T follicular helper cell (primary cell): ENCODE data around the gene AKT2.
"Not testable (repeated sequence)": the region's sequence is repeated elsewhere in the genome, so short reads cannot be mapped to it uniquely, and the experiment has no call there.

Experiments used
- DNase-seq: peaks from one replicate; pipeline ENCODE4 v3.0.0-alpha.2; 2020; ENCODE audit warnings: low read depth
- total RNA-seq, 2 experiments: gene quantifications; one replicate each; lab custom pipeline; 2026; lab: John Stamatoyannopoulos, UW

Gene AKT2
- total RNA-seq, result 144 to 156 reads per million in 2 experiments

DNA sequence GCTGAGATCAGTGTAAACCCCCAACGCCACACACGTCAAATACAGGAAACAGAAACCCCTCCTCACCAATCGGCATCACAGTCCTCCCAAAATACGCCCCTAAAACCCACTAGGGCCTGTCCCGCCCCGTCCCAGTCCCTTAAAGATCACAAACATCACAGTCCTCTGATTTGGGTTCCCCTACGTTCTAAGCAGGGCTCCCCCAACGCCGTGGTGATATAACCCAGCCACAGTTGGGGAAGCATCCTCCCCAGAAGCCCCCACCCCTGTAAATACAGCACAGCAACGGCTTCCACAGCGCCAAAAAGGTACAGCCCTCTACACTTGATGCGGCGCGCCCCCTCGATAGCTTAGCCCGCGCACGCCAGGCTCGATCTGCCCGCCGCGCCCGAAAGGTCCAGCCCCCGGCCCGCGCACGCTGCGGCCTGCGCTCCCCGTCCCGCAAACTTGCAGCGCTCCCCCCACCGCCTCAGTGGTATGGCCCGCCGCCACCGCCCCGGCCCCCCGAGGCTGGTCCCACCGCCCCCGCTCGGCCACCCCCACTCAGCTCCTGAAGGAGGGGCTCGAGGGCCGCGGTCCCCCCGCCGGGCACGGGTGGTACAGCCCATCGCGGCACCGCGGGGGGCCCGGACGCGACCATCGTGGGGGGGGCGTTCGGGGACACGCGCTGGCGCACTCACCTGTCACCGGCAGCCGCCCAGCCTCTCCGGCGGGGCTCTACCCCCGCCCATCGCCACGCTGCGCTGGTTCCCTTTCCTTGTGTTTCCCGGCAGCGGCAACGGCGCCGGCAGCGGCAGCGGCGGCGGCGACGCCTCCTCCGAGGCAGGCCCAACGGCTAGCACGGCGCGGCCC, at the start of gene AKT2:
Gene AKT2 (minus strand): TSS at position 845 of the 852 bp plus-strand sequence. CDS start 20,078 bp downstream, outside the sequence.
- DNase-seq, result peak; percentile 63

- DNase-seq, result not testable (repeated sequence)
Observed at GRCh38 chr19:40333083-40333482, 47.9 kb upstream of the AKT2 start.

GRCh38 chr19:40332669-40333068, 47.5 kb upstream of the AKT2 start:
- DNase-seq, result no peak

DNA sequence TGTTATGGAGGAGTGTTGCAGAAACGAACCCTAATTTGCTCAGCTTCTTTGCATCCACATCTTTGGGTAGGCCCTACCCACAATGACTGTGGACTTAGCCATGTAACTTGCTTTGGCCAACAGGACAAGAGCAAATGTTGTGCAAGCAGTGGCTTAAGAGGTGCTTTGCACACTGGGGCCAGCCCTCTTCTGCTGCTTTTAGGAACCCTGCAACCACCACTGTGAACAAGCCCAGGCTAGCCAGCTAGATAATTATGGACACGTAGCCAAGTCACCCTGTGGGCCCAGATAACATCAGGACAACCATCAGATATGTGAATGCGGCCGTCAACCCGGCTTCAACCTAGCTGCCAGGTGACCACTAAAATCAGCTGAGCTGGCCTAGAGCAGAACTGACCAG, 45.9 kb upstream of the AKT2 start:
- no peak for DNase-seq

DNA sequence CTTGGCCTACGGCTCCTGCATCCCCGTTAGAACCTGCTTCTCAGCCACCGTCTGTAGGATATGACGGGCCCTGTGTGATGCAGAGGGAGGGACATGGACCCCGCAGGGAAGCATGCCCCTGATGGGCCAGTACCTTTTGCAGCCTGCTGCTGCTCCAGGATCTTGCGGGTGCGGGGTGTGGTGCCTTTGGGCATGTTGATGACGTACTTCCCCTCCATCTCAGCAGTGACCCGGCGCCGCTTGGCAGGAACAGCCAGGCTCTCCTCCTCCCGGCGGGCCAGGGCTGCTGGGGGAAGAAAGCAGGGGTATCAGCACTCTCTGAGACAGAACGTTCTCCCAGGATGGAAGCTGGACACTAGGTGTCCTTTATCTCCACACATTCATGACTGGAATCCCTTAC, 41.1 kb upstream of the AKT2 start:
- no peak for DNase-seq

DNA sequence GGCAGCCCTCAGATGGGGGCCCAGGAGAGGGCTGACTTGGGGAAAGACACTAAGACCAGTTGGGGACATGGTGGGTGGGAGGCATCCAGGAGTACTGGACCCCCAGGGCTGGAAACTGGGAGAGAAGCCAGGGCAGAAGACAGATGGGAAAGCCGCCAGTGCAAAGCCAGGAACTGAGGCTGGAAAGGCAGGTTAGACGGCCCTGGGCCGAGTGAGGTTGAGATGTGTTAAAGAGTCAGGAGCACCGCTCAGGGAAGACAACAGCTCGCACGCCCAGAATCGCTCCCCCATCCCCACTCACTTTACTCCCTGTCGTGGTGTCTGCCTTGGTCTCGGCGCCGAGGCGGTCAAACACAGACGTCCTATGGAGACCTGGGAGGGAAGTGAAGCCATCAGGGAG, 38.6 kb upstream of the AKT2 start:
- DNase-seq, result no peak

GRCh38 chr19:40322951-40323615, 37.9 kb upstream of the AKT2 start:
- DNase-seq, result no peak

DNA sequence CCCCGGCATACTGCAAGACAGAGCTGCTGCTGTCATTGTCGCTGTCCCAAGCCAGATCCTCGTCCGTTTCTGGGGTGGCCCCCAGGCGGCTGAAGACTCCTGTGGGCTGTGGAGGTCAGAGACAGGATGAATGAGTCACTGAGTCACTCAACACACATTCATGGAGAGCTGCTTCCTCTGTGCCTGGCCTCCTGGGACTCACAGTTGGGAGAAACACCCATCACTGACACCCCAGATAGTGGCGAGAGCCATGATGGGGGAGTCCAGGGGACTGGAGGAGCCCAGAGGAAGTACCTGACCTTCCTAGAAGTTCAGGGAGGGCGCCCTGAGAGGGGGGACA, 37.1 kb upstream of the AKT2 start:
- no peak for DNase-seq

DNA sequence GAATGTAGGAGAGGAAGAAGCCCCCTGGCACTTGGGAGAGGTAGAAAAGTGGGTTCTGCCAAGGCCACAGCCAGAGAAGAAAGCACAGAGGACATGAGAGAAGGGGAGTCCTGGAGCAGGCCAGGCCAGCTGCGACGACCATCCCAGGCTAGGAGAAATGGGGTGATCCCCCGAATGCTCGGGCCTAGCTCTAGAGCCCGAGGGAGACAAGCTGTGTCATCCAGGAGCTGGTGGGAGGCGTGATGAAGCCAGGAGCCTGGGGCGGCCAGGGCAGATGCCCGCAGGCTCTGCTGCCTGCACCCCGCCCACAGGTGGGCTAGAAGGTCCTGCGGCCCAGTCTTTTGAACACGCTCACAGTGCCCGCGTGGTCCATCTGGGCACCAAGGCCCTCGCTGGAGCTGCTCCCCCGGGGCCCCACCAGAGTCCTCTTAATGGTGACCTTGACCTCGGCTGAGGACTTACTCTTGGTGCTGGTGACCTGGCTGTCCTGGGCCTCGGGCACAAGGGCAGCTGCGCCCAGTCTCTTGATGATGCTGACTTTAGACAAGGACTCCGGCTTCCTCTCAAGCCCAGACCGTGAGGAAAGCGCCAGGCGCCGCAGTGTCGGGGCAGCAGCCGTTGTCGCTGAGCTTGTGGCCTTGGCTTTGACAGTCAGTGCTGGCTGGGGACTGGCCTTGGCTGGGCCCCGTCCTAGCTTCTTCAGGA, 36.6 kb upstream of the AKT2 start:
- no peak for DNase-seq

DNA sequence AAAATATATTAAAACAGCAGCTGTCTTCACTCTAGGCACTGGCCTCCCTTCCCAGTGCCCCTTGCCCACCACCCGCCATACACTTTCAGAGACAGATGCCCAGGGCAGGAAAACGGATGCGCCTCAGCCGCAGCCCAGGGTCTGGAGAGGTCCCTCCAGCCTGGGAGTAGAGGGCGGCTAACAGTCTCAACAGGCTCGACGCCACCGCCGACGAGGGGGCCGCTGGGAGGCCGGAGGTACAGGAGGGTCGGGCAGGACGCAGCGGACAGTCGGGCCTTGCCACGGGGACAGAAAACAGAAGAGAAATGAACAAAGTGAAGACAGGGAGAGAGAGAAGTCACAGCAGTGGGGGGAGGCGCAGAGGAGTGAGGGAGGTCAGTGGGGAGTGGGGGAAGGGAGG, 35.9 kb upstream of the AKT2 start:
- no peak for DNase-seq

- no peak for DNase-seq
Observed at GRCh38 chr19:40320558-40320935, 35.4 kb upstream of the AKT2 start.

GRCh38 chr19:40317338-40317737, 32.2 kb upstream of the AKT2 start:
- no peak for DNase-seq

- no peak for DNase-seq
Observed at GRCh38 chr19:40315812-40316470, 30.8 kb upstream of the AKT2 start.

GRCh38 chr19:40314656-40315055, 29.5 kb upstream of the AKT2 start:
- no peak for DNase-seq

DNA sequence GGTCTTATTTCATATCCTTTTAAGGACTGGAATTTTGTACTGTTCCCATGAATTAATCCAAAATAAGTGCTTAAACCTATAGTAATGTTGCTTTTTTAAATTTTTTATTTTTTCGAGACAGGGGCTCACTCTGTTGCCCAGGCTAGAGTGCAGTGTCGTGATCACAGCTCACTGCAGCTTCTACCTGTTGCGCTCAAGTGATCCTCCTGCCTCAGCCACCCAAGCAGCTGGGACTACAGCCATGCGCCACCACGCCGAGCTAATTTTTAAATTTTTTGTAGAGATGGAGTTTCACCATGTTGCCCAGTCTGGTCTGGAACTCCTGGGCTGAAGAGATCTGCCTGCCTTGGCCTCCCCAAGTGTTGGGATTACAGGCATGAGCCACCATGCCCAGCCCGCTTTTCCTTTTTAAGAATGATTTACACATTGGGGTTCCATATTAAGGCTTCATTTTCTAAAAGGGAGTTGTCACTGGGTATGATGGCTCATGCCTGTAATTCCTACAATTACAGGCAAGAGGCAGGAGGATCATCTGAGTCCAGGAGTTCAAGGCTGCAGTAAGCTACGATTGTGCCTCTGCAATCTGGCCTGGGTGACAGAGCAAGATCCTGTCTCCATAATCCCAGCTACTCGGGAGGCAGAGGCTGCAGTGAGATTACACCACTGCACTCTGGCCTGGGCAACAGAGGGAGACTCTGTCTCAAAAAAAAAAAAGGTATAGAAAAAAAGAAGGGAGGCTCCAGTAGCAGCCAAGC, 28.3 kb upstream of the AKT2 start:
- no peak for DNase-seq

DNA sequence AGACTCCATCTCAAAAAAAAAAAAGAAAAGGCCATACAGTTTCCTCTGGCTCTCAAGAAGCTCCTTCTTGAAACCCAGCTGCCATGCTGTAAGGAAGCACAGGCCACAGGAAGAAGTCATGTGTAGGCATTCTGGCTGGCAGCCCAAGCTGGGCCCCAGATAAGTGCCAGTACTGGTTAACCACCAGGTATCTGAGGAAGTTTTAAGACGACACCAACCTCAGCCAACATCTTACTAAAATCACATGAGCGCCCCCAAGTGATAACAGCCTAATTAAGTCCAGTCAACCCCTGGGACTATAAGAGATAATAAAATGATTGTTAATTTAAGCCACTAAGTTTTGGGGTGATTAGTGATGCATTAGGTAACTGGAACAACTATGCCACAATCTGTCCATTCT, 27.4 kb upstream of the AKT2 start:
- DNase-seq, result no peak

DNA sequence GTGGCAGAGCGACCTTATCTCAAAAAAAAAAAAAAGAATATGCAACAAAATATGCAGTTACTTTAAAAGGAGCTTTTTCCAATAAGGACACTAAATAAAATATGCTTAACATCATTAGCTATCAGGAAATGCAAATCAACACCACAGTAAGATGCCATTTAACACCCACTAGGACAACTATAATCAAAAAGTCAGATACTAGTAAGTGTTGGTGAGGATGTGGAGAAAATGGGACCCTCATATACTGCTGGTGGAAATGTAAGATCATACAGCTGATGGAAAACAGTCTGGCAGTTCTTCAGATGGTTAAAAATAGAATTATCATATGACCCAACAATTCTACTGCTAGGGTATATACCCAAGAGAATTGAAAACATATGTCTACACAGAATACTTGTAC, 24.5 kb upstream of the AKT2 start:
- DNase-seq, result no peak

- peak; percentile 58 for DNase-seq
Observed at GRCh38 chr19:40305403-40305802, 20.3 kb upstream of the AKT2 start.

GRCh38 chr19:40304306-40304705, 19.2 kb upstream of the AKT2 start:
- no peak for DNase-seq

- DNase-seq, result no peak
Observed at GRCh38 chr19:40303765-40304164, 18.6 kb upstream of the AKT2 start.

- no peak for DNase-seq
Observed at GRCh38 chr19:40302224-40303011, 17.3 kb upstream of the AKT2 start.
